GM12878 (cell line): Measurements from ENCODE around the gene ADPRHL1. TPM values are rescaled to one million over a fixed set of nuclear protein-coding genes. Genes with fewer than 3 reads are reported as not detected.

Experiments used
- ATAC-seq: fragments of 200-7000 bp; cut with Tn5 transposase; 3 replicates; pipeline ENCODE4 v1.9.1; 2020; ENCODE audit warnings: mild to moderate bottlenecking, moderate library complexity
- BruUV-seq: library from RNA; stranded (reverse); fragments of 400-500 nt; replicated peaks from 2 replicates; lab custom pipeline; 2021; lab: Mats Ljungman, UMichigan
- CTCF ChIA-PET: fragments of 300-600 bp; sonication (Branson Sonifier 250); formaldehyde crosslinking; extraction: SDS; loops from one replicate; lab custom pipeline; 2021; ENCODE audit warnings: inconsistent platforms; lab: Yijun Ruan, JAX
- POLR2A ChIA-PET: fragments of 350-600 bp; formaldehyde crosslinking; extraction: SDS; loops from one replicate; lab custom pipeline; 2021; ENCODE audit warnings: inconsistent platforms; lab: Charles Lee
- RAD21 ChIA-PET: fragments of 300-600 bp; sonication (Branson Sonifier 250); formaldehyde crosslinking; loops from one replicate; lab custom pipeline; 2023; ENCODE audit warnings: antibody characterized with exemption; ENCODE audit not compliant: unreplicated experiment; lab: Charles Lee
- SMC1A ChIA-PET: fragments of 300-600 bp; sonication (Branson Sonifier 250); formaldehyde crosslinking; loops from one replicate; lab custom pipeline; 2023; ENCODE audit not compliant: unreplicated experiment, uncharacterized antibody; lab: Charles Lee
- DNase-seq: peaks from one replicate; pipeline ENCODE4 v3.0.0-alpha.2; 2011; ENCODE audit warnings: low read depth, low spot score
- FAIRE-seq: peaks from 3 replicates; lab custom pipeline; 2011; peaks lifted over from hg19 to GRCh38; lab: Jason Lieb, UNC
- H2AFZ ChIP-seq: 2 replicates; pipeline ENCODE4 v1.6.0; 2011; ENCODE audit warnings: low read depth, low read length, control low read depth; ENCODE audit not compliant: control insufficient read depth
- H3K27ac ChIP-seq: 2 replicates; pipeline ENCODE4 v1.5.1; 2011; ENCODE audit warnings: control low read depth; ENCODE audit not compliant: control insufficient read depth, insufficient read depth
- H3K27me3 ChIP-seq, 2 experiments: replicated peaks in 1 of 2; 2 replicates each; pipeline versions ENCODE4 v1.6.0 to v1.6.1; 2011; ENCODE audit warnings: low read length in 1 of 2; ENCODE audit not compliant: control insufficient read depth in 2 of 2, insufficient read depth in 2 of 2
- H3K36me3 ChIP-seq, 2 experiments: 2 replicates each; pipeline ENCODE4 v1.5.1; 2011; ENCODE audit warnings: low read length in 1 of 2; ENCODE audit not compliant: control insufficient read depth in 2 of 2, insufficient read depth in 2 of 2
- H3K4me1 ChIP-seq: 2 replicates; pipeline ENCODE4 v1.6.1; 2011; ENCODE audit warnings: mild to moderate bottlenecking, low read length, moderate library complexity, mixed read lengths; ENCODE audit not compliant: control insufficient read depth, insufficient read depth
- H3K4me2 ChIP-seq: 2 replicates; pipeline ENCODE4 v1.6.0; 2011; ENCODE audit warnings: control low read depth; ENCODE audit not compliant: control insufficient read depth, insufficient read depth
- H3K4me3 ChIP-seq: fragments of 200-600 bp; sonication (generic); 2 replicates; pipeline ENCODE4 v1.5.1; 2016
- H3K79me2 ChIP-seq: 2 replicates; pipeline ENCODE4 v1.6.0; 2011; ENCODE audit warnings: low read length; ENCODE audit not compliant: control insufficient read depth, insufficient read depth
- H3K9ac ChIP-seq: 2 replicates; pipeline ENCODE4 v1.8.0; 2011; ENCODE audit warnings: low read length, control low read depth, mixed read lengths; ENCODE audit not compliant: control insufficient read depth, insufficient read depth
- H3K9me3 ChIP-seq: replicated peaks from 3 replicates; pipeline ENCODE4 v1.5.1; 2011; ENCODE audit warnings: mild to moderate bottlenecking, low read length; ENCODE audit not compliant: control insufficient read depth, insufficient read depth
- H4K20me1 ChIP-seq: 2 replicates; pipeline ENCODE4 v1.6.0; 2011; ENCODE audit not compliant: control insufficient read depth, insufficient read depth
- ATF7 ChIP-seq: fragments of 450-650 bp; IDR thresholded peaks from 2 replicates; pipeline ENCODE4 v1.6.1; 2016; ENCODE audit warnings: low read depth, mild to moderate bottlenecking
- BACH1 ChIP-seq: fragments of 450-650 bp; IDR thresholded peaks from 2 replicates; pipeline ENCODE4 v1.6.1; 2017; ENCODE audit warnings: mild to moderate bottlenecking, borderline replicate concordance
- EGR1 ChIP-seq, 2 experiments: IDR thresholded peaks; 1 replicate in 1 of 2; 2 replicates in 1 of 2; pipeline ENCODE4 v1.6.1; 2011 to 2012; ENCODE audit warnings: low read depth in 2 of 2, low read length in 2 of 2, borderline replicate concordance in 1 of 2, mild to moderate bottlenecking in 1 of 2, moderate library complexity in 1 of 2
- MLLT1 ChIP-seq: fragments of 450-650 bp; IDR thresholded peaks from 2 replicates; pipeline ENCODE4 v1.6.1; 2016; ENCODE audit warnings: mild to moderate bottlenecking
- MYC ChIP-seq: IDR thresholded peaks from 2 replicates; pipeline ENCODE4 v1.6.1; 2011; ENCODE audit warnings: mild to moderate bottlenecking, low read length, moderate library complexity, inconsistent platforms; ENCODE audit not compliant: insufficient read depth, insufficient replicate concordance, insufficient read length, severe bottlenecking
- SIN3A ChIP-seq: IDR thresholded peaks from 2 replicates; pipeline ENCODE4 v1.6.1; 2012; ENCODE audit warnings: low read depth, low read length, improper control_type of control experiment
- SREBF1 ChIP-seq: IDR thresholded peaks from 2 replicates; pipeline ENCODE4 v1.6.1; 2012; ENCODE audit warnings: mild to moderate bottlenecking, low read length
- SUPT20H ChIP-seq: IDR thresholded peaks from 2 replicates; pipeline ENCODE4 v1.6.1; 2011; ENCODE audit warnings: low read depth, mild to moderate bottlenecking, low read length, moderate library complexity, borderline replicate concordance; ENCODE audit not compliant: control insufficient read depth
- TCF12 ChIP-seq: IDR thresholded peaks from 2 replicates; pipeline ENCODE4 v1.6.1; 2011; ENCODE audit warnings: low read depth, mild to moderate bottlenecking, low read length
- ZBED1 ChIP-seq: IDR thresholded peaks from 2 replicates; pipeline ENCODE4 v1.6.1; 2016; ENCODE audit warnings: borderline replicate concordance
- ZSCAN29 ChIP-seq: fragments of 450-650 bp; IDR thresholded peaks from 2 replicates; pipeline ENCODE4 v1.6.1; 2017; ENCODE audit warnings: mild to moderate bottlenecking, moderate library complexity
- WGBS: methylation state at CpG from one replicate; pipeline ENCODE4 v1.1.6; 2016; ENCODE audit warnings: low lambda C conversion rate; ENCODE audit not compliant: insufficient replicate concordance, insufficient coverage; ENCODE audit errors: missing lambda C conversion rate; 5-methylcytosine and 5-hydroxymethylcytosine counted together
- in situ Hi-C: fragments of 300-500 bp; cut with MboI; formaldehyde crosslinking; loops from 9 replicates; pipeline ENCODE4 v1.14.3; 2018; ENCODE audit warnings: mixed read lengths
- intact Hi-C: fragments of 100-400 bp; cut with micrococcal nuclease; formaldehyde crosslinking; loops from one replicate; pipeline ENCODE4 v1.14.2; 2022; ENCODE audit not compliant: unreplicated experiment
- polyA plus RNA-seq, 11 experiments: library from polyadenylated mRNA; depleted of rRNA in 4 of 11; unstranded in 6 of 11; stranded (reverse) in 5 of 11; fragments of >200 nt; fragmentation: Nextera tagmentation in 4 of 11; fragmentation: Illumina TruSeq in 1 of 11; extraction: Ambion mirVana in 4 of 11; extraction: Trizol in 1 of 11; gene quantifications; 1 replicate in 1 of 11; 2 replicates in 10 of 11; pipeline versions ENCODE4 v1.2.1 to v1.2.3, GENCODE V29; 2011 to 2016; ENCODE audit warnings: inconsistent platforms in 2 of 11, missing spikeins in 2 of 11, low read depth in 1 of 11
- total RNA-seq, 4 experiments: library from RNA; depleted of rRNA in 3 of 4; stranded (reverse); fragments of >200 nt in 3 of 4; fragmentation: Illumina TruSeq in 1 of 4; extraction: Trizol in 1 of 4; gene quantifications; 2 replicates each; pipeline versions ENCODE4 v1.2.1 to v1.2.3, GENCODE V29; 2013 to 2021
- TF ChIP-seq, protein P1 (sequence below): IDR thresholded peaks from 2 replicates; pipeline ENCODE4 v1.6.1; 2011; ENCODE audit warnings: borderline replicate concordance, low read depth, mild to moderate bottlenecking, moderate library complexity, low read length; ENCODE audit not compliant: insufficient read depth, poor library complexity, severe bottlenecking
- TF ChIP-seq, protein P2 (sequence below): IDR thresholded peaks from 2 replicates; pipeline ENCODE4 v1.6.1; 2011; ENCODE audit warnings: mild to moderate bottlenecking, low read depth, low read length, moderate library complexity; ENCODE audit not compliant: insufficient replicate concordance

ADPRHL1 gene
- total and polyA plus RNA-seq, 10 of the 15 experiments (the other 5 are each of a cell fraction or from before 2014, with no cell fraction given), result 0.05 to 1.9 (median 1.0) TPM

DNA sequence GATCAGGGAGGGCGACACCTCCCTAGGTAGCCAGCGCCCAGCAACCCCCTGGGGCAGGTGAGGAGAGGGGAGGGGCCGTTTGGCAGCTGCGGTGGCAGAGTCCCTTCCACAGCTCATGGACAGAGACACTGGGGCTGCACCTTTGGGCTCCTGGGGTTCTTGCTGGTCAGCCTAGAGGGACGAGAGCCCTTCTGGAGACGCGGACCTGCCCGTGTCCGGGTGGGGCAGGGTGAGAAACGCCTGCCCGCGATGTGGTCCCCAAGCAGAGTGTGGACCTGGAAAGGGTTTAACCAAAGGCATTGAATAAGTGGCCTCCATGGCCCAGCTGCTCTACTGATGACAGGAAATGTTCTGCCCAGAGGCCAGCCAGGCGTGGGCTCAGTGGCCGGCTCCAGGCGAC lies 38.3 kb downstream of the ADPRHL1 start:
- intact Hi-C loops (no loop called here), in situ Hi-C loops (no loop called here)
- RAD21 ChIA-PET, result no interaction called here
- no peak overlapping the region for H3K9ac ChIP-seq
- no peak for DNase-seq
- POLR2A ChIA-PET, result interaction anchor here (0.6 to 1.0 kb wide), 2 partner anchors 15 to 19 kb away, joined by 3 read pairs; no protein-coding TSS in a partner anchor
- ATAC-seq, result no peak
- 55% methylated on average over 15 of the region's 15 CpGs for WGBS
- no peaks in the 10 kb centered on the region for H3K79me2 ChIP-seq
- H3K4me1 ChIP-seq, result no peaks in the 10 kb centered on the region
- BruUV-seq, result no TSS peak
- no peak for TF ChIP-seq SREBF1
- TF ChIP-seq MLLT1, result no peak
- no peak for TF ChIP-seq ZBED1
- TF ChIP-seq ATF7, result no peak
- TF ChIP-seq, protein P1, sequence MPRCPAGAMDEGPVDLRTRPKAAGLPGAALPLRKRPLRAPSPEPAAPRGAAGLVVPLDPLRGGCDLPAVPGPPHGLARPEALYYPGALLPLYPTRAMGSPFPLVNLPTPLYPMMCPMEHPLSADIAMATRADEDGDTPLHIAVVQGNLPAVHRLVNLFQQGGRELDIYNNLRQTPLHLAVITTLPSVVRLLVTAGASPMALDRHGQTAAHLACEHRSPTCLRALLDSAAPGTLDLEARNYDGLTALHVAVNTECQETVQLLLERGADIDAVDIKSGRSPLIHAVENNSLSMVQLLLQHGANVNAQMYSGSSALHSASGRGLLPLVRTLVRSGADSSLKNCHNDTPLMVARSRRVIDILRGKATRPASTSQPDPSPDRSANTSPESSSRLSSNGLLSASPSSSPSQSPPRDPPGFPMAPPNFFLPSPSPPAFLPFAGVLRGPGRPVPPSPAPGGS, result no peak
- no peak for TF ChIP-seq ZSCAN29
- TF ChIP-seq TCF12, result no peak
- no peak for TF ChIP-seq MYC
- TF ChIP-seq EGR1 (IDR thresholded peaks at IDR 0.05; ENCODE audit: borderline replicate concordance in 1 of 2, low read depth in 2 of 2, low read length in 2 of 2), result no peak
- TF ChIP-seq BACH1, result no peak
- TF ChIP-seq, protein P2, sequence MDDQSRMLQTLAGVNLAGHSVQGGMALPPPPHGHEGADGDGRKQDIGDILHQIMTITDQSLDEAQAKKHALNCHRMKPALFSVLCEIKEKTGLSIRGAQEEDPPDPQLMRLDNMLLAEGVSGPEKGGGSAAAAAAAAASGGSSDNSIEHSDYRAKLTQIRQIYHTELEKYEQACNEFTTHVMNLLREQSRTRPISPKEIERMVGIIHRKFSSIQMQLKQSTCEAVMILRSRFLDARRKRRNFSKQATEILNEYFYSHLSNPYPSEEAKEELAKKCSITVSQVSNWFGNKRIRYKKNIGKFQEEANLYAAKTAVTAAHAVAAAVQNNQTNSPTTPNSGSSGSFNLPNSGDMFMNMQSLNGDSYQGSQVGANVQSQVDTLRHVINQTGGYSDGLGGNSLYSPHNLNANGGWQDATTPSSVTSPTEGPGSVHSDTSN, result no peak
- TF ChIP-seq SUPT20H, result no peak
- TF ChIP-seq SIN3A, result no peak
- H3K27me3 ChIP-seq, result no peaks in the 10 kb centered on the region; a peak in 1 of 4 replicates
- H3K36me3 ChIP-seq, result no peaks in the 10 kb centered on the region
- H3K4me2 ChIP-seq, result no peak overlapping the region
- CTCF ChIA-PET, result no interaction called here
- H3K9me3 ChIP-seq, result no peaks in the 10 kb centered on the region
- no peak overlapping the region for H3K4me3 ChIP-seq
- SMC1A ChIA-PET, result no interaction called here
- no peak for FAIRE-seq
- H4K20me1 ChIP-seq, result no peaks in the 10 kb centered on the region
- H3K27ac ChIP-seq, result no peak overlapping the region
- H2AFZ ChIP-seq, result no peak overlapping the region
